A549 (cell line): ENCODE measurements around the gene IMPDH2.

Source experiments
- EP300 ChIP-seq, 2 experiments: fragments of >200 bp; sonication (Bioruptor Twin); formaldehyde crosslinking; IDR thresholded peaks; 2 replicates in 1 of 2; 3 replicates in 1 of 2; pipeline ENCODE4 v1.6.1; 2016 to 2017
- JUN ChIP-seq, 2 experiments: fragments of >200 bp; sonication (Bioruptor Twin); formaldehyde crosslinking; IDR thresholded peaks; 2 replicates in 1 of 2; 3 replicates in 1 of 2; pipeline ENCODE4 v1.6.1; 2016 to 2017
- JUNB ChIP-seq: fragments of >200 bp; sonication (Bioruptor Twin); formaldehyde crosslinking; IDR thresholded peaks from 2 replicates; pipeline ENCODE4 v1.6.1; 2016
- POLR2A ChIP-seq: IDR thresholded peaks from 2 replicates; pipeline ENCODE4 v1.6.1; 2012; ENCODE audit warnings: mild to moderate bottlenecking, low read length
- RCOR1 ChIP-seq: fragments of 150-350 bp; IDR thresholded peaks from 2 replicates; pipeline ENCODE4 v1.6.1; 2014; ENCODE audit warnings: antibody characterized with exemption, low read length, low read depth
- TF ChIP-seq, protein P1 (sequence below): fragments of 200-600 bp; sonication (generic); IDR thresholded peaks from 2 replicates; pipeline ENCODE4 v1.6.1; 2016; ENCODE audit warnings: antibody characterized with exemption, mild to moderate bottlenecking, moderate library complexity
- TF ChIP-seq, protein P2 (sequence below): fragments of >200 bp; sonication (Bioruptor Twin); formaldehyde crosslinking; IDR thresholded peaks from 3 replicates; pipeline ENCODE4 v1.5.1; 2016
- TF ChIP-seq, protein P3 (sequence below): IDR thresholded peaks from 2 replicates; pipeline ENCODE4 v1.6.1; 2012

DNA sequence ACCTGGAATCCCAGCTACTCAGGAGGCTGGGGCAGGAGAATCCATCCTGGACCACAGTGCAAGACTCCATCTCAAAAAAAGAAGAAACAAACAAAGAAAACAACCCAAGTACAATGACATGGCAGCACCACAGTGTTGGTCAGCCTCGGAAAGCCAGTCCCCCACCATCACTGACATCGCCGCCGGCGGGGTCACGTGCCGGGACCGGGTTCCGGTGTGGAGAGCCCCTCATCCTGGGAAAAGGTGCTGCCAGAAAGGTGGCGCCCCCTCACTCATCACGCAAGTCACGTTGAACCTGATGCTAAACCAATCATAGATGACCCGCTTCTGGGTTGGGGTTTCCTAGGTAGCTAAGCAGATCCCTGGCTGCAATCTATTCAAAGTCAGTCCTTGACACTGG lies 46.9 kb upstream of the IMPDH2 start:
- TF ChIP-seq, protein P1, sequence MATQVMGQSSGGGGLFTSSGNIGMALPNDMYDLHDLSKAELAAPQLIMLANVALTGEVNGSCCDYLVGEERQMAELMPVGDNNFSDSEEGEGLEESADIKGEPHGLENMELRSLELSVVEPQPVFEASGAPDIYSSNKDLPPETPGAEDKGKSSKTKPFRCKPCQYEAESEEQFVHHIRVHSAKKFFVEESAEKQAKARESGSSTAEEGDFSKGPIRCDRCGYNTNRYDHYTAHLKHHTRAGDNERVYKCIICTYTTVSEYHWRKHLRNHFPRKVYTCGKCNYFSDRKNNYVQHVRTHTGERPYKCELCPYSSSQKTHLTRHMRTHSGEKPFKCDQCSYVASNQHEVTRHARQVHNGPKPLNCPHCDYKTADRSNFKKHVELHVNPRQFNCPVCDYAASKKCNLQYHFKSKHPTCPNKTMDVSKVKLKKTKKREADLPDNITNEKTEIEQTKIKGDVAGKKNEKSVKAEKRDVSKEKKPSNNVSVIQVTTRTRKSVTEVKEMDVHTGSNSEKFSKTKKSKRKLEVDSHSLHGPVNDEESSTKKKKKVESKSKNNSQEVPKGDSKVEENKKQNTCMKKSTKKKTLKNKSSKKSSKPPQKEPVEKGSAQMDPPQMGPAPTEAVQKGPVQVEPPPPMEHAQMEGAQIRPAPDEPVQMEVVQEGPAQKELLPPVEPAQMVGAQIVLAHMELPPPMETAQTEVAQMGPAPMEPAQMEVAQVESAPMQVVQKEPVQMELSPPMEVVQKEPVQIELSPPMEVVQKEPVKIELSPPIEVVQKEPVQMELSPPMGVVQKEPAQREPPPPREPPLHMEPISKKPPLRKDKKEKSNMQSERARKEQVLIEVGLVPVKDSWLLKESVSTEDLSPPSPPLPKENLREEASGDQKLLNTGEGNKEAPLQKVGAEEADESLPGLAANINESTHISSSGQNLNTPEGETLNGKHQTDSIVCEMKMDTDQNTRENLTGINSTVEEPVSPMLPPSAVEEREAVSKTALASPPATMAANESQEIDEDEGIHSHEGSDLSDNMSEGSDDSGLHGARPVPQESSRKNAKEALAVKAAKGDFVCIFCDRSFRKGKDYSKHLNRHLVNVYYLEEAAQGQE, result no peak
- no peak for TF ChIP-seq EP300 (IDR thresholded peaks at IDR 0.05)
- TF ChIP-seq POLR2A, result no peak
- TF ChIP-seq JUNB, result no peak
- TF ChIP-seq, protein P2, sequence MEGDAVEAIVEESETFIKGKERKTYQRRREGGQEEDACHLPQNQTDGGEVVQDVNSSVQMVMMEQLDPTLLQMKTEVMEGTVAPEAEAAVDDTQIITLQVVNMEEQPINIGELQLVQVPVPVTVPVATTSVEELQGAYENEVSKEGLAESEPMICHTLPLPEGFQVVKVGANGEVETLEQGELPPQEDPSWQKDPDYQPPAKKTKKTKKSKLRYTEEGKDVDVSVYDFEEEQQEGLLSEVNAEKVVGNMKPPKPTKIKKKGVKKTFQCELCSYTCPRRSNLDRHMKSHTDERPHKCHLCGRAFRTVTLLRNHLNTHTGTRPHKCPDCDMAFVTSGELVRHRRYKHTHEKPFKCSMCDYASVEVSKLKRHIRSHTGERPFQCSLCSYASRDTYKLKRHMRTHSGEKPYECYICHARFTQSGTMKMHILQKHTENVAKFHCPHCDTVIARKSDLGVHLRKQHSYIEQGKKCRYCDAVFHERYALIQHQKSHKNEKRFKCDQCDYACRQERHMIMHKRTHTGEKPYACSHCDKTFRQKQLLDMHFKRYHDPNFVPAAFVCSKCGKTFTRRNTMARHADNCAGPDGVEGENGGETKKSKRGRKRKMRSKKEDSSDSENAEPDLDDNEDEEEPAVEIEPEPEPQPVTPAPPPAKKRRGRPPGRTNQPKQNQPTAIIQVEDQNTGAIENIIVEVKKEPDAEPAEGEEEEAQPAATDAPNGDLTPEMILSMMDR, result no peak
- TF ChIP-seq RCOR1, result no peak
- TF ChIP-seq, protein P3, sequence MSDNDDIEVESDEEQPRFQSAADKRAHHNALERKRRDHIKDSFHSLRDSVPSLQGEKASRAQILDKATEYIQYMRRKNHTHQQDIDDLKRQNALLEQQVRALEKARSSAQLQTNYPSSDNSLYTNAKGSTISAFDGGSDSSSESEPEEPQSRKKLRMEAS, result no peak
- no peak for TF ChIP-seq JUN (IDR thresholded peaks at IDR 0.05)
